GM18502 (cell line): ENCODE measurements around the gene KRT86.
"Not testable (repeated sequence)": the region's sequence is repeated elsewhere in the genome, so short reads cannot be mapped to it uniquely, and the experiment has no call there.

Source experiments
- ATAC-seq: cut with Tn5 transposase; IDR thresholded peaks from one replicate; pipeline ENCODE4 v1.9.1; 2021; ENCODE audit warnings: mild to moderate bottlenecking; ENCODE audit not compliant: unreplicated experiment, poor library complexity

KRT86 gene

DNA sequence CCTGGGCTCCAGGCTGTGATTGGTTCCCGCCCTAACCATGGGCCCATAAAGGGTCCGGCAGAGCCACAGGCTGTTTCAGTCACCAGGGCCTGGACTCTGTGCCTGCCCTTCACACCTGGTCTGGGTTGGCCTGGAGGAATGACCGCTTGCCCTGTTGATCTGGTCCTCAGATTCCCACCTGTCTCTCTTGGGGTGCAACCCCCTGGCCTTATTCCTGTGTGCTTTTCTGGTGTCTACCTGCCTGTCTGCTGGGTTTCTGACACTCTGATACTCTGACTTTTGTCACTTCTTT, 49.7 kb downstream of the KRT86 start:
- no peak for ATAC-seq

- ATAC-seq = peak; percentile 95
Measured at GRCh38 chr12:52327052-52327829, 52.8 kb downstream of the KRT86 start.

DNA sequence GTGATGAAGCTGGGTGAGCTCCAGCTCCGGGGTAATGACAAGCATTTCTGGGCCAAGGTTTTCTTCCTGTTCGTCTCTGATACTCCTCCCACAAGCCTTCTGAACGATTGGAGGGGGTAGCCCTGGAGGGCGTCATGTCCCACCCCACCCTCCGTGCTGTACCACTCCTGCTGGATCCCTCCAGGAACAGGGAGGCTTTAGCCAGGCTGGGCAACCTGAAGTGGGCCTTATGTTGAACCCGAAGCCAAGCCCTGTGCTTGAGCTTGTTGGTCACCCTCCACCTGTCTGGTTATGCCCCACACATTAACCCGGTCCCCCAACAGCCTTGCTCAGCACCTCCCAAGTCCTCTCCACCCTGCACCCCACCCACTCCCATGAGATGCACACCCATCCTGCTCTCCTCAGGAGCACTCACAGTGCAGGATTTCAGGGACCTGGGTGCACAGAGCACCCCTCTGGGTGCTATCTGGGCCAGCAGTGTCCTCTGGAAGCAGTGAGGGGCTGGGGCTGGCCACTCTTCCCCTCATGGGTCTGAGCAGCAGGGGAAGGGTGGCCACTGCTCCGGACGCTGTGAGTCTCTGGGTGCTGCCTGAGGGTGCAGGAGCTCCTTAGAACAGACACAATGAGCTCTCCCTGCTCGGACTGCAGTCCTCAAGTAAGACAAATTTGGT, 53.5 kb downstream of the KRT86 start:
- ATAC-seq = no peak

DNA sequence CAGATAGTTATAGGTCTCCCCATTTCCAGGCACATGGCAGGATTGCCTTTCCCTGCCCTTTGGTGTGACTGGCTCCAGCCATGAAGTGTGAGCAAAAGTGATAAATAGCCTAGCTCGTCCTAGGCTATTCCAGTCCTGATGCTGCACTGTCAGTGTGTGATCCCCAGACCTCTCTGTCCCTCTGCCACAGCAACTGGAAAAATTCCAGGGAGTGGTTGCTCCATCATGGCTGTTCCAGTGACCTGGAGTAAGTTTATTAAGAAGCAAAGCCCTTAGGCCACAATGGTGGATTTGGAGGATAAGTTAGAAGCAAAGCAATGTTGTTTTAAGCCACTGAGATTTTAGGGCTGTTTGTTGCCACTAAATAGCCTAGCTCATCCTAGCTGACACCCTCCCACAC, 56.6 kb downstream of the KRT86 start:
- ATAC-seq = no peak

- ATAC-seq = no peak
Measured at GRCh38 chr12:52331833-52332232, 57.4 kb downstream of the KRT86 start.

DNA sequence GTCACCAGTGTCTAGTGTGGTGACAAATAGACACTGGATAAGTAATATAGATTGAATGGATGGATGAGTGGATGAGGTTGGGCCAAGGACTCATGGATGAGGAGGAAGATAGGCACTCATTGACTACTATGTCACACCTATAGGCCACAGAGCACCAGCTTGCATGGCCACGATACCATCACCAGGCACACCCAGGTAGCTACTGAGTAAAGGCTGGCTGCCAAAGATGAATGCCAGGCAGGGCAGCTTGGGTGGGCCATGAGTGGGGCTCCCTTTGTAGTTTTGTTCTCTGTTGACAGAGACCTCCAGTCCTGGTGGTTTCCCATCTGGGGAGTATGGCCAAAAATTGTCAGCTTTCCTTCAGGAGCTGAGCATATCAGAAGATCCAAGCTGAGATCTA, 57.9 kb downstream of the KRT86 start:
- no peak for ATAC-seq

DNA sequence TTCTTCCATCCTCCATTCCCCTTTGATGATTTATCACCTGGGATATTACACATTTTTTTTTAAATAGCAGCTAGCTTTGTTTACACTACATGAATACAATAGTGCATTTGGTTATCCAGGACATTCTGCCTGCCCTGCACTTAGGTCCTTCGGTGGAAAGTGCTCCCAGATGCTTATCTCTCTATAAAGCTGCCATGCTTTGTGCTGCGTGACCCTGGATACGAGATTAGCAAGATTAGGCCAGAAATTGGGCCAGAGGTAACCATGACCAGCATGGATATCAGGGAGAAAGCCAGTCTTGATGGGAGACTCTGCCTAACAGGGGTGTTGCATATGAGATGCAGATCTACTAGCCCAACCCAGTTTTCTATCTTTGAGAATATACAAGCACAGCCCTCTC, 58.9 kb downstream of the KRT86 start:
- no peak for ATAC-seq

- ATAC-seq = no peak
Measured at GRCh38 chr12:52334185-52334584, 59.7 kb downstream of the KRT86 start.

DNA sequence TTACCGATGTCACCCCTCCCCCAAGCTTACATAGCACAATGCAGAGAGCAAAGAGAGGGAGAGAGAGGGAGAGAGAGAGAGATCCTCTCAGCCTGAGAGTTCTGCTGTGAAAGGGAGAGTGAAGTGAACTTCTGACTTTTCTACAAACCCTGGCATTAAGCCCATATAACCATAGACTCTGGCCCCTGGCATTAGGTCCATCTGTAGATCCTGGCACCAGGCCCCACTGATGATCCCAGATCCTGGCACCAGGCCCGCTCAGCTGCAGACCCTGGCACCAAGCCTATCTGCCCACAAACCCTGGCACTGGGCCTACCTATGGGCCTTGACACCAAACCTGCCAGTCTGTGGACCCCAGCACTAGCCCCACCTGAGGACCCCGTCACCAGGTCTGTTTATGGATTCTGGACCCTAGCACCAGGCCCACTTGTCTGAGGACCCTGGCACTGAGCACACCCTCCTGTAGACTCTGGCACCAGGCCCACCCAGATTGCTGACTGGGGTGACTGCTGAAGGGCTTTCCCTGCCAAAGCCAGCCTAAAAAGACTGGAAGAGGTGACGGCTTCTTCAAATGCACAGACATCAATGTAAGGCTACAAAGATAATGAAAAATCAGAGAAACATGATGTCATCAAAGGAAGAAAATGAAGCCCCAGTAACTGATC, 61.3 kb downstream of the KRT86 start:
- ATAC-seq = no peak

- no peak for ATAC-seq
Measured at GRCh38 chr12:52336641-52337040, 62.2 kb downstream of the KRT86 start.

DNA sequence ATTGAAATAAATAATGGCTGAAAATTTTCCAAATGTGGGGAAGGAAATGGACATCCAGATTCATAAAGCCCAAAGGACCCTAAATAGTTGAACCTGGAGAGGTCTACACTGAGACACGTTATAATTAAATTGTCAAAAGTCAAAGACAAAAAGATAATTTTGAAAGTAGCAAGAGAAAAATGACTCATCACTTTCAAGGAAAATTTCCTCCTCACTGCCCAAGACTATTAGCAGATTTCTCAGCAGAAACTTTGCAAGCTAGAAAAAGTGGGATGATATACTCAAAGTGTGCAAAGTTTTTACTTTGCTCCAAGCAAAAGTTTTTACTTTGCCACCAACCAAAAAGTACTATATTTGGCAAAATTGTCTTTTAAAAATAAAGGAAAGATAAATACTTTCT, 62.6 kb downstream of the KRT86 start:
- no peak for ATAC-seq

DNA sequence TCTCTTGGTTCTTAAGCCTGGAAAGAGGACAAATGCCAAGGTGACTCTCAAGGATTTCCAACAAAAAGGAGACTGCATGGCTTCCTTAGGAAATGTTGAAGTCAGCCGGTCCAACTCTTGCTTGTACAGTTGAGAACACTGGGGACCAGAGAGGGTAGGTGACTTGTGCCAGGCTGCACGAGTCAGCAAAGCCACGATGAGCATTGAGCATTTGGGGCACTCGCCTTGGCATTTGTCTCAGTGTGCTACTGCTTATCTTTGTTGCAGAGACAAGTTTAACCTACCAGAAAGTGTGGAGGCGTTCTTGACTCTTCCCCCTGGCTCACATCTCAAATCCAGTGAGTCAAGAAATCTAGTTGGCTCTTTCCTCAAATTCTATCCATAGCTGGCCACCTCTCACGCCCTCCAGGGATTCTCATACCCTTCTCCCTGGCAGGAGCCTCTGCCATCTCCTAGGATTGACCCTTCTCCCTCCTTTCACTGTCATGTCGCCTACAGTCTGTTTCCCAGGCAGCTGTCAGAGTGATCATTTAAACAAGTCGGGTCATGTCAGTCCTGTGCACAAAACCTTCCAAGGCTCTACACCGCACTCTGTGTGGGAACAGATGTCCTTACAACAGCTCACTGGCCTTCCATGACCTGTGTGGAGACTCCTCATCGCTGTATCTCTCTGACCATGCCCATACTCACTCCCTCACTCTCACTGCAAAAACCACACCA, 64.0 kb downstream of the KRT86 start:
- no peak for ATAC-seq

- no peak for ATAC-seq
Measured at GRCh38 chr12:52341066-52341580, 66.7 kb downstream of the KRT86 start.

DNA sequence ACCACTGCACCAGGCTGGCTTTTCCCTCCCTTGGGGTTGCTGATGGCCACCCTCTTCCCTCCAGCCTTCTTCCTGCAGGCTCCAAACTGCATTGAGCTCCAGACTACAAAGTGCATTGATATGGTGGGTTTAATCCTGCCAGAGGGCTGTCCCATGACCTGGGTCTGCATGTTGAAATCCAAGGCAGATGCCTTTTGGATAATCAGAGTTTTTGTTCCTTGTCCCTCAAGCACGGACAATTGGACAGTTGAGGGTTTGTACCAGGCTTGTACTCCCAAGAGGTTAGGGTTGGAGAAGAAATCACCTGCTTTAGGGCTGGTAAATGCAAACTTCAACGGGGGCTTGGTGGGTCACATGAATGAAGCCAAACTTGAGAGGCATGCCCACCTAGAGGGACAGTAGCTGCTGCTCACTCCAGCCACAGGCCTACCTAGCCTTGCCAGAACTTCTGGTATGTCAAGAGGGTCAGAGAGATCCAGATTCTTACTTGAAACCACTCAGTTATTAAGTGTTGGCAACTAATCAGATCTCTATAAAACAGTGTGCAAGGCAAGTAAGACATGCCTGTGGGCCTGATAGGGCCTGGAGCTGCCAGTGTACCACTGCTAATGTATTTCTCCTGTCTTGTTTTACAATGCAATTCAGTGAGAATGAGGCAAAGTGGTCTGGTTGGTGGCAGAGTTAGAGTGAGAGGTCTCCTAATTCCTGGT, 68.5 kb downstream of the KRT86 start:
- no peak for ATAC-seq

DNA sequence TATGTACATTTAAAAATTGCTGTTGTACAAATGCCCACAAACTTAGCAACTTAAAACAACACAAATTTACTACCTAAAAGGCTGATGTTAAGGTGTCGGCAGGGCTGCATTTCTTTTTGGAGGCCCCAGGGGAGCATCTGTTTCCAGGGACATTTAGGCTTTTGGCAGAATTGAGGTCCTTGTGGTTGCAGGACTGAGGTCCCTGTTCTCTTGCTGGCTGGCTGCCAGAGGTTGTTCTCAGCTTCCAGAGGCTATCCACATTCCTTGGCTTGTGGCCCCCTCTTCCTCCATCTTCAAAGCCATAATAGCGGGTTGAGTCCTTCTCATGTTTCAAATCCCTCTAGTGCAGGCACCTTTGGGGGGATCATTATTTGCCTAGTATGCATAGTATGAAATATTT, 69.1 kb downstream of the KRT86 start:
- no peak for ATAC-seq

DNA sequence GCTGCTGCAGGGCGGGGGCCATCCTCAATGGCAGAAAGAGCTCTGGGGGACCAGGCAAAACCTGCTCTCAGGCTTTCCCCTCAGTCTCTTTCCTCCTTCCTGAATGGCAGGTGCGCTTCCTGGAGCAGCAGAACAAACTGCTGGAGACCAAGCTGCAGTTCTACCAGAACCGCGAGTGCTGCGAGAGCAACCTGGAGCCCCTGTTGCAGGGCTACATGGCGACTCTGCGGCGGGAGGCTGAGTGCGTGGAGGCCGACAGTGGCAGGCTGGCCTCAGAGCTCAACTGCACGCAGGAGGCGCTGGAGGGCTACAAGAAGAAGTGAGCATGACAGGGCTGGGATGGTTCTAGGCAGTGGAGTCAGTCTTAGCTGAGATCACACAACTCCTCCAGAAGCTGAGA, 69.7 kb downstream of the KRT86 start:
- ATAC-seq = no peak

- ATAC-seq = not testable (repeated sequence)
Measured at GRCh38 chr12:52345041-52345440, 70.6 kb downstream of the KRT86 start.

- ATAC-seq = no peak
Measured at GRCh38 chr12:52346593-52346992, 72.1 kb downstream of the KRT86 start.

DNA sequence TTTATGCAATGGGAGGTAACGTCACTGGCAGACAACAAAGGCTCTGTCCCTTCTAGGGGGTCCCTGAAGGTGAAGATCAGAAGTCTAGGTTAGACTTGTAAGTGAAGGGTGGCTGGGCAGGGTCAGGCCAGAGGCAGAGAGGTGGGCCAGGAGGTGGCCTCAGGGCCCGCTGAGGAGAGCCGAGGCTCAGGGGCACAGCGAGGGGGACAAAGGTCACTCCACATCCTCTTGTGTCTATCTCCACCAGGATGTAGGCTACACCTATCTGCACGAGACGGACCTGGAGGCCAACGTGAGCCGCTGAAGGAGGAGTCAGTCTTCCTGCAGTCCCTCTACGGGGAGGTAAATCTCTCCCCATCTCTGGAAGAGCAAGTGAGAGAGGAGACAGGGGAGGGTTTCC, 72.6 kb downstream of the KRT86 start:
- no peak for ATAC-seq
